Panc1 (cell line): Measurements from ENCODE around the gene TSHZ1.

ENCODE experiments used
- POLR2AphosphoS5 ChIP-seq: IDR thresholded peaks from 2 replicates; pipeline ENCODE4 v1.6.1; 2012; ENCODE audit warnings: mild to moderate bottlenecking, low read depth, low read length, moderate library complexity
- SIN3A ChIP-seq: IDR thresholded peaks from 2 replicates; pipeline ENCODE4 v1.6.1; 2012; ENCODE audit warnings: low read depth, mild to moderate bottlenecking, low read length, moderate library complexity, borderline replicate concordance; ENCODE audit not compliant: insufficient read depth
- TF ChIP-seq, protein P1 (sequence below): fragments of 450-650 bp; IDR thresholded peaks from 2 replicates; pipeline ENCODE4 v1.5.1; 2017; ENCODE audit warnings: mild to moderate bottlenecking
- TF ChIP-seq, protein P2 (sequence below), 2 experiments: IDR thresholded peaks; 2 replicates each; pipeline ENCODE4 v1.6.1; 2011 to 2012; ENCODE audit warnings: low read depth in 2 of 2, control low read depth in 1 of 2, low read length in 1 of 2, mild to moderate bottlenecking in 1 of 2, moderate library complexity in 1 of 2; ENCODE audit not compliant: insufficient read depth in 1 of 2

DNA sequence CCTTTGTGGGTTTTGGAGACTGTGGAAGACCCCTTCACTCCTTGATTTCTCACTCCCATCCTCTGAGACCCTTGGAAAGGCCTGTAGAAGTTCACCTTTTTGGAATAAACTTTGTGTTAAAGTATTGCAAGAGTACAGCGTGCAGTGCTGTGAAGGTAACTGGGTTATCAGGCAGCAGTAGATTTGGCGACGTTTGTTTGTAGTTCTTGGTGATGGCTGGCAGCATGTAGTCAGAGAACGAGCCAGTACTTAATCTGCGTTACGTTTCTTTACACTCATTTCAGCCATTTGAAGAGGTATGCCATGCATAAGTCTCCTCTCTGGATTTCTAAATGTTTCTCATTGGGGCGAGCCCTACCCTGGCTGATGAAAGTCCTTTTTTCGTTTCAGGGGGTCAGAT, 64.6 kb downstream of the TSHZ1 start:
- TF ChIP-seq POLR2AphosphoS5, result no peak
- TF ChIP-seq, protein P1, sequence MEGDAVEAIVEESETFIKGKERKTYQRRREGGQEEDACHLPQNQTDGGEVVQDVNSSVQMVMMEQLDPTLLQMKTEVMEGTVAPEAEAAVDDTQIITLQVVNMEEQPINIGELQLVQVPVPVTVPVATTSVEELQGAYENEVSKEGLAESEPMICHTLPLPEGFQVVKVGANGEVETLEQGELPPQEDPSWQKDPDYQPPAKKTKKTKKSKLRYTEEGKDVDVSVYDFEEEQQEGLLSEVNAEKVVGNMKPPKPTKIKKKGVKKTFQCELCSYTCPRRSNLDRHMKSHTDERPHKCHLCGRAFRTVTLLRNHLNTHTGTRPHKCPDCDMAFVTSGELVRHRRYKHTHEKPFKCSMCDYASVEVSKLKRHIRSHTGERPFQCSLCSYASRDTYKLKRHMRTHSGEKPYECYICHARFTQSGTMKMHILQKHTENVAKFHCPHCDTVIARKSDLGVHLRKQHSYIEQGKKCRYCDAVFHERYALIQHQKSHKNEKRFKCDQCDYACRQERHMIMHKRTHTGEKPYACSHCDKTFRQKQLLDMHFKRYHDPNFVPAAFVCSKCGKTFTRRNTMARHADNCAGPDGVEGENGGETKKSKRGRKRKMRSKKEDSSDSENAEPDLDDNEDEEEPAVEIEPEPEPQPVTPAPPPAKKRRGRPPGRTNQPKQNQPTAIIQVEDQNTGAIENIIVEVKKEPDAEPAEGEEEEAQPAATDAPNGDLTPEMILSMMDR, result no peak
- TF ChIP-seq, protein P2, sequence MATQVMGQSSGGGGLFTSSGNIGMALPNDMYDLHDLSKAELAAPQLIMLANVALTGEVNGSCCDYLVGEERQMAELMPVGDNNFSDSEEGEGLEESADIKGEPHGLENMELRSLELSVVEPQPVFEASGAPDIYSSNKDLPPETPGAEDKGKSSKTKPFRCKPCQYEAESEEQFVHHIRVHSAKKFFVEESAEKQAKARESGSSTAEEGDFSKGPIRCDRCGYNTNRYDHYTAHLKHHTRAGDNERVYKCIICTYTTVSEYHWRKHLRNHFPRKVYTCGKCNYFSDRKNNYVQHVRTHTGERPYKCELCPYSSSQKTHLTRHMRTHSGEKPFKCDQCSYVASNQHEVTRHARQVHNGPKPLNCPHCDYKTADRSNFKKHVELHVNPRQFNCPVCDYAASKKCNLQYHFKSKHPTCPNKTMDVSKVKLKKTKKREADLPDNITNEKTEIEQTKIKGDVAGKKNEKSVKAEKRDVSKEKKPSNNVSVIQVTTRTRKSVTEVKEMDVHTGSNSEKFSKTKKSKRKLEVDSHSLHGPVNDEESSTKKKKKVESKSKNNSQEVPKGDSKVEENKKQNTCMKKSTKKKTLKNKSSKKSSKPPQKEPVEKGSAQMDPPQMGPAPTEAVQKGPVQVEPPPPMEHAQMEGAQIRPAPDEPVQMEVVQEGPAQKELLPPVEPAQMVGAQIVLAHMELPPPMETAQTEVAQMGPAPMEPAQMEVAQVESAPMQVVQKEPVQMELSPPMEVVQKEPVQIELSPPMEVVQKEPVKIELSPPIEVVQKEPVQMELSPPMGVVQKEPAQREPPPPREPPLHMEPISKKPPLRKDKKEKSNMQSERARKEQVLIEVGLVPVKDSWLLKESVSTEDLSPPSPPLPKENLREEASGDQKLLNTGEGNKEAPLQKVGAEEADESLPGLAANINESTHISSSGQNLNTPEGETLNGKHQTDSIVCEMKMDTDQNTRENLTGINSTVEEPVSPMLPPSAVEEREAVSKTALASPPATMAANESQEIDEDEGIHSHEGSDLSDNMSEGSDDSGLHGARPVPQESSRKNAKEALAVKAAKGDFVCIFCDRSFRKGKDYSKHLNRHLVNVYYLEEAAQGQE (IDR thresholded peaks at IDR 0.05; ENCODE audit: insufficient read depth in 1 of 2, low read depth in 2 of 2, low read length in 1 of 2), result no peak
- no peak for TF ChIP-seq SIN3A
